Kidney tubule cell (primary cell): ENCODE data around the gene PCNX3.

Experiments
- DNase-seq: peaks from one replicate; pipeline ENCODE4 v3.0.0-alpha.2; 2018; ENCODE audit warnings: low spot score

The PCNX3 gene

GRCh38 chr11:65640483-65641296 lies 25.1 kb downstream of the PCNX3 start:
- DNase-seq: no peak

DNA sequence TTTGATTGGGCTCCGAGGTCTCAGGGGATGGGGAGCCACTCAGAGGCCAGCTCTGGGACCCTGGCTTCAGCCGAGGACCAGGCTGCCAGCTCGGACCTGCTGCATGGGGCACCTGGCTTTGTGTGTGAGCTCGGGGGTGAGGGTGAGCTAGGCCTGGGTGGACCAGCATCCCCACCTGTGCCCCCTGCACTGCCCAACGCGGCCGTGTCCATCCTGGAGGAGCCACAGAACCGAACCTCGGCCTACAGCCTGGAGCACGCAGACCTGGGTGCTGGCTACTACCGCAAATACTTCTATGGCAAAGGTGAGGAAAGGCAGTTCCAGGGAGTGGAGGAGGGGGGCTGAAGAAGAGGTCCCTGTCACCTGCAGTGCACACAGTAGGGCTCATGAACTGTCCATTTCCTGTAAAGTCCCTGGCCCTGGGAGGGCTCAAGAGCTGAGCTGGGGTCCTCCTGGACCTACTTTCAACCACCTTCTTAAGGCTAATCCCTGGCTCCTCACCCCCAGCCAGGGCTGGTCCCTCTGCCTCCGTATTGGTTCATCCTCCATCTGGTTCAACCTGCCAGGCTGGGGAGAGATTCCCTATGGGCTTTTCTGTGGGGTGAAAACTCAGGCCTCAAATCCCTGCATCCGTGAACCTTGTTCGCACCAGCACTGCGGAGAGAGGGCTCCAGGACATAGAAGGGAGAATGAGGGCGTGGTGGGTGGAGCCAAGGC lies 25.9 kb downstream of the PCNX3 start:
- DNase-seq: no peak

DNA sequence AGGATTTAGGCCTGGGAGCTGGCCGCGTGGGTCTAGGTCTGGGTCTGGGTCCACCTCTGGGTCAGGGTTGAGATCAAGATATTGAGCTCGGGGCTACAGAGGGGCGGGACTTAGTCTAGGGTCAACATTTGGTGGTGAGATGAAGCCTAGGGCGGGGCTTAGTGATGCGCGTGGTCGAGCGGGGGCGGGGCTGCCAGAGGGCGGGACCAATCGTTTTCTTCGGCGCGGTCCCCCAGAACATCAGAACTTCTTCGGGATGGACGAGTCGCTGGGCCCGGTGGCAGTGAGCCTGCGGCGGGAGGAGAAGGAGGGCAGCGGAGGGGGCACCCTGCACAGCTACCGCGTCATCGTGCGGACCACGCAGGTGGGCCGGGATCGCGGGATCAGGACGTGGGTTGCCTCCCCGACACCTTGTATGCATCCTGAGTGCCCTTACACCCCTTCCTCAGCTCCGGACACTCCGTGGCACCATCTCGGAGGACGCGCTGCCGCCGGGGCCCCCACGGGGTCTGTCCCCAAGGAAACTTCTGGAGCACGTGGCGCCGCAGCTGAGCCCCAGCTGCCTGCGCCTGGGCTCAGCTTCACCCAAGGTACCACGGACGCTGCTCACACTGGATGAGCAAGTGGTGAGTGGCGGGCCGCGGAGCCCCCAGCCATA lies 26.6 kb downstream of the PCNX3 start:
- DNase-seq: no peak

DNA sequence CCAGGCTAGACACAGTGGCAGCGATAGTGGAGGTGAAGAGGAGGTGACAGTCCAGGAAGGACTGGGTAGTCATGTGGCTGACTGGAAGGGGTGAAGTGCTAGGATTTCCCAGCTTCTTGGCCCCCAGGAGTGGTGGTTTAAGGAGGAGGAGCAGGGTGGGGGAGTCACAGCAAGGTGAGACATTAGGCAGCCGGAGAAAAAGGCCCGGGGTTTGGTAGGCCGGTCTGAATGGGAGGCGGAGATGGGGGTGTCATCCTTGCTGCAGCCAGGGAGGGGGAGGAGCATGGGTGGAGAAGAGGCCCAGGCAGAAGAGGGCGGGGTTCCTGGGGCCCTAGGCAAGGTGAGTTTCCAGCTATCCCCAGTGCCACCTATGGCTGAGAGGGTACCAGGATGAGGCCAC lies 28.4 kb downstream of the PCNX3 start:
- peak; percentile 45 for DNase-seq

GRCh38 chr11:65644837-65645236 lies 29.3 kb downstream of the PCNX3 start:
- DNase-seq: no peak

- peak; percentile 52 for DNase-seq
Observed at GRCh38 chr11:65645710-65646109, 30.1 kb downstream of the PCNX3 start.

GRCh38 chr11:65646288-65646957 lies 30.8 kb downstream of the PCNX3 start:
- DNase-seq: no peak

DNA sequence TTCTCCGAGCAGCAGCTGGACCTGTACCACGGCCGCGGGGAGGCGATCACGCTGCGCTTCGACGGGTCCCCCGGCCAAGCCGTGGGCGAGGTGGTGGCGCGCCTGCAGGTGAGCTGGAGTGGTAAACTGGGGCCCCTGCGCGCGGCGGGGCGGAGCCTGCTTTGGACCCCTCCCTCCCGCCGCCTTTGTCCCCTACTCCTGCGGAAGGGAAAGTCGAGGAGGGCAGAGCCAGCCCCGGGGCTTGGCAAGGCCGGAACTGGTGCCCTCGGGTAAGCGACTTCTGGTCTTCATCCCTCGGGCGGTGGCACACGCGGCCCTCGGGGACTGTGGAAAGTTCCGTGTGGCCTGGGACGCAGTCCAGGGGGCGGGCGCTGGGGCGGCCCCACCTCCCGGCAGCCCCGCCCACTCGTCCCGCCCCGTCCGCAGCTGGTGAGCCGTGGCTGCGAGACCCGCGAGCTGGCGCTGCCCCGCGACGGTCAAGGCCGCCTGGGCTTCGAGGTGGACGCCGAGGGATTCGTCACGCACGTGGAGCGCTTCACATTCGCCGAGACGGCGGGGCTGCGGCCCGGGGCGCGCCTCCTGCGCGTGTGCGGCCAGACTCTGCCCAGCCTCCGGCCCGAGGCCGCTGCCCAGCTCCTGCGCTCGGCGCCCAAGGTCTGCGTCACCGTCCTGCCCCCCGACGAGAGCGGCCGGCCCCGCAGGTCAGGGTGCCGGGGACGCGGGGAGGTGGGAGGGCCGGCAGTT lies 31.6 kb downstream of the PCNX3 start:
- DNase-seq: peak; percentile 38

DNA sequence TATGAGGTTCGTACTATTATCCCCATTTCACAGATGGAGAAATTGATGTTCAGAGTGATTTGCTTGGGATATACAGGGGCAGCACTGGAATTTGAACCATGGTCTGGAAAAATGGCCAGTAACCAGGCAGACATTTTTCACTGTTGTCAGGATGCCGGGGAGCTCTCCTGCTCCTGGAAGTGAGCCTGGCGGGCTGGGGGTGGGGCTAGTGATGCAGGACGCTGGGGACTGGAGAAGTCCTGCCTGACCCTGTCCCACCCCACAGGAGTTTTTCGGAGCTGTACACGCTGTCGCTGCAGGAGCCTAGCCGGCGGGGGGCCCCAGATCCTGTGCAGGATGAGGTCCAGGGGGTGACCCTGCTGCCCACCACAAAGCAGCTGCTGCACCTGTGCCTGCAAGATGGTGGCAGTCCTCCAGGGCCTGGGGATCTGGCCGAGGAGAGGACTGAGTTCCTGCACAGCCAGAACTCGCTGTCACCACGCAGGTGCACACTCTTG lies 33.5 kb downstream of the PCNX3 start:
- no peak for DNase-seq

DNA sequence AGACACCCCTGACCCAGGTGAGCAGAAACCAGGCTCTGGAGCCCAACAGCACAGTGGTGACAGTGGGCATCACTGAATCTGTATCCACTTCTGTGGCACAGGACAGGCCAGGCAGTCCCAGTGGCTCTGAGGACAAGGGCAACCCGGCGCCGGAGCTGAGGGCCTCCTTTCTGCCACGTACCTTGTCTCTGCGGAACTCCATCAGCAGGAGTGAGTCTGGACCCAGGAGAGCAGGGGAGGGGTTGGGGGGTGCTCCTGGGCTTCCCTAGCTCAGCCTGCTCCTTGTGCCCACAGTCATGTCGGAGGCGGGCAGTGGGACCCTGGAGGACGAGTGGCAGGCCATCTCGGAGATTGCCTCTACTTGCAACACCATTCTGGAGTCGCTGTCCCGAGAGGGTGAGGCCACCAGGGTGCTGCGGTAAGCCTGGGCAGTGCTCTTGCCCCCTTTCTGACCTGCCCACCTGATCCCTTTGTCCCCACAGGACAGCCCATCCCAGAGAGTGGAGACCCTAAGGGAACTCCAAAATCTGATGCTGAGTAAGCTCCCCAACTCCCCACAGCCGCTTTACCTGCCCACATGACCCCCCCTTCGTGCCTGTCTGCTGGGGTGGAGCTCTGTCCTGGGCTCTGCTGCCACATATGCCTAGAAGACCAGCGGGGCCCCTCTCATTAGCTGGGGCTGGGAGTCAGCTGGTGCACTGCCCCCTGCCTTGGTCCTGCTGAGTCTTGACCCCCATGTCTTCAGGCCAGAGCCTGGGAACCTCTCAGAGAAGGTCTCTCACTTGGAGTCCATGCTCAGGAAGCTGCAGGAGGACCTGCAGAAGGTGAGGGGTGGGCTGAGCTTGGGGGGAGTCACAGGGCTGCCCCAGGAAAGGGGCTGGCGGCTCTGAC lies 34.3 kb downstream of the PCNX3 start:
- DNase-seq: no peak

GRCh38 chr11:65650547-65651338 lies 35.2 kb downstream of the PCNX3 start:
- no peak for DNase-seq

GRCh38 chr11:65651339-65651588 lies 35.7 kb downstream of the PCNX3 start:
- no peak for DNase-seq

DNA sequence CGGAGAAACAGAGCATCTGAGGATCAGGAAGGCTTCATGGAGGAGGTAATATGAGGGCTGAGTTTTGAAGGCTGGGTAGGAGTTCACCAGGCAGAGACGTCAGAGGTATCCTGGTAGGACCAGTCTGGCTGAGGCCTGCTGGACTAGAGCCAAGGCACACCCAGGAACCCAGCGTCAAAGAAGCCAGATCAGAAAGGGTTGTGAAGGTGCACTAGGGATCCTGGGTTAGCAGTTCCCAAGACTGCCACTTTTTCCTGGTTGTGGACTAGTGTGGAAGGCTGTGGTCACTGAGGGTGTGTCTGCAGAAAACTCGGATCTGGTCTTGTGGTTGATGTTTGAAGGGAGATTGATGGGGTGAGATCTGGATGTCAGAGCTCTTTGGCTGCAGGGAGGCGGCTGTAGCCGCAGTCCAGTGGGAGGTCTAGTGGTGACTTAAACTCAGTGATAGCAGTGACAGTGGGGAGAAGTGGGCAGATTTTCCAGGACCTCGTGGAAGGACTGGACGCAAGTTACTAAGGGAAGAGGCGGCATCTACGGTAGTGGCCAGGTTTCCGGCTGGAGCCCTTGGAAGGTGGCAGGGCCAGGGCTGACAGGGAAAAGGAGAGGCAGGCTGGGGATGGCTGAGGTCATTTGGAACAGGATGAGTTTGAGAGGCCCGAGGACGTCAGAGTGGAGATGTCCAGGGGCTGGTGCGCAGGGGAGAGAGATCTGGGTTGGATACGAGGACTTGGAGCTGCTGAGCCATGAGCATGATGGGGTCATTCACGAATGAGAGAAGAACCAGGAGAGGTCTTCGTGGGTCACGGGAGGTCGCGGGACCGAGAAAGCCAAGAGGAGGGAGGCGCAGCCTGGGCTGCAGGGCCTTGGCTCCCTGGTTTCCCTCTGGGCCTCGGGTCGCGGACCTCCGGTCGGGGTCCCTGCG lies 36.3 kb downstream of the PCNX3 start:
- peak; percentile 35 for DNase-seq

- DNase-seq: peak; percentile 94
Observed at GRCh38 chr11:65652511-65653228, 37.1 kb downstream of the PCNX3 start.

DNA sequence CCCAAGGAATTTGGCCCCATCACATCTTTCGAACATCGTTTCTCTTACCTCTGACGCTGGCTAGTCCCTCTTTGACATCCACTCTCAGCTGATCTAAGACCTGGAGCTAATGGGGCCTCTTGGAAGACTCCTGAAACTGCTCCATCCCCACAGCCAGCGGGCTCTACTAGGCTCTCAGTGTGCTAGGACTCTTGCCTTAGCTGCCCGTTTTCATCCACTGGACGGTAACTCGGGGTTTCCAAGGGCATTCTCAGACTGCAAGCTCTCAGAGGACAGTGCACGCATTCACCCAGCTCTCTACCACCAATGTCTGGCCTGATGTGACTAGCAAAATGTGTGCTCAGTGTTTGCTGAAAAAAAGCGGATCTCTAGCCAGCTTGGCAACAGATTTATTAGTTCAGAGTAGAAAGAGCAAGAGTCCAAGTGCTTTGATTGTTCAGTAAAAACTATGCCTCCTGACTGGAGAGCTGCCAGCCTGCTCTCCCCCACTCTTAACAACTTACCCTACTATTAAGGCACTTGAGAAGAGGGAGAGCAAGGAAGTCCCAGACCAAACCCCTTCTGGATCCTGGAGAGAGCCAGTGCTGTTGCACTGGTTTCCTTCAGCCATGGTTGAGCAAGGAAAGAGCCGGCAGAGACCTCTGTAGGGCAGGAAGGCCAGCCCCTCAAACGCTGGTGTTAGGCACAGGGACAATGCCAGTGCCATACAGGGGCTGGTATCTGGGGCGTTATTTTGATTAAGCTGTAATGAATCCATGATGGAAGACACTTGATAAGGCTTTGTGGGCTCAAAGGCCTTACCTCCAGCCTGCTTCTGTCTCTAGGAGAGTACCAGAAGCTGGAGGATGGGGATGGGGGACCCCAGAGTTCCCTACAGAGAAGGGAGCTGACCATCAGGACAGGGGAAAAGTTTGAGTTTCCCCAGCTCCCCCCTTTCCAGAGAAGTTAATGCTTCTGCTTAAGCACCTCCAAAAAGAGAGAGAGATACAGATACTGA lies 38.0 kb downstream of the PCNX3 start:
- no peak for DNase-seq

GRCh38 chr11:65654375-65655349 lies 39.1 kb downstream of the PCNX3 start:
- no peak for DNase-seq
